Endothelial cell of umbilical vein (primary cell): ENCODE data around the gene ZNF626. TPM values are rescaled to one million over a fixed set of nuclear protein-coding genes. Genes with fewer than 3 reads are reported as not detected.
"Not testable (repeated sequence)": the region's sequence is repeated elsewhere in the genome, so short reads cannot be mapped to it uniquely, and the experiment has no call there.

ENCODE experiments used
- BruUV-seq: library from RNA; stranded (reverse); fragments of 400-500 nt; replicated peaks from 2 replicates; lab custom pipeline; 2021; lab: Mats Ljungman, UMichigan
- CTCF ChIA-PET: fragments of 300-600, 350-600 bp; sonication (Branson Sonifier 250); formaldehyde crosslinking; loops from one replicate; lab custom pipeline; 2021; ENCODE audit warnings: antibody characterized with exemption, inconsistent platforms; lab: Charles Lee
- POLR2A ChIA-PET: fragments of 300-600, 350-600 bp; sonication (Branson Sonifier 250); formaldehyde crosslinking; loops from one replicate; lab custom pipeline; 2021; ENCODE audit warnings: antibody characterized with exemption, inconsistent platforms; lab: Charles Lee
- DNase-seq: peaks from one replicate; pipeline ENCODE4 v3.0.0-alpha.2; 2011; ENCODE audit warnings: low read depth, low spot score
- FAIRE-seq: peaks from 2 replicates; lab custom pipeline; 2011; peaks lifted over from hg19 to GRCh38; lab: Jason Lieb, UNC
- H2AFZ ChIP-seq: 2 replicates; pipeline ENCODE4 v1.6.0; 2012; ENCODE audit warnings: low read depth, low read length, control low read depth, inconsistent platforms
- H3K27ac ChIP-seq: 2 replicates; pipeline ENCODE4 v1.5.1; 2011; ENCODE audit warnings: low read depth, mild to moderate bottlenecking, control low read depth, low read length, moderate library complexity; ENCODE audit not compliant: insufficient read depth
- H3K27me3 ChIP-seq, 2 experiments: 2 replicates each; pipeline versions ENCODE4 v1.6.0 to v1.6.1; 2011; ENCODE audit warnings: low read length in 2 of 2, mixed read lengths in 1 of 2; ENCODE audit not compliant: control insufficient read depth in 2 of 2, insufficient read depth in 2 of 2
- H3K36me3 ChIP-seq, 2 experiments: 2 replicates in 1 of 2; 3 replicates in 1 of 2; pipeline ENCODE4 v1.5.1; 2011; ENCODE audit warnings: low read length in 2 of 2, mild to moderate bottlenecking in 1 of 2, moderate library complexity in 1 of 2; ENCODE audit not compliant: control insufficient read depth in 2 of 2, insufficient read depth in 2 of 2; ENCODE audit errors: extremely low read depth in 1 of 2
- H3K4me1 ChIP-seq: 3 replicates; pipeline ENCODE4 v1.5.1; 2011; ENCODE audit warnings: mild to moderate bottlenecking, low read length; ENCODE audit not compliant: control insufficient read depth, insufficient read depth; ENCODE audit errors: extremely low read depth
- H3K4me2 ChIP-seq: 2 replicates; pipeline ENCODE4 v1.6.1; 2011; ENCODE audit warnings: low read length, control low read depth, mixed read lengths; ENCODE audit not compliant: insufficient read depth
- H3K4me3 ChIP-seq, 3 experiments: fragments of 200-600 bp in 1 of 3; sonication (generic), shearing (Covaris generic) in 1 of 3; replicated peaks in 1 of 3; 2 replicates each; pipeline ENCODE4 v1.5.1; 2011 to 2016; ENCODE audit warnings: control low read depth in 3 of 3, low read length in 3 of 3, mild to moderate bottlenecking in 2 of 3, inconsistent platforms in 1 of 3, low read depth in 1 of 3, moderate library complexity in 1 of 3; ENCODE audit not compliant: insufficient read depth in 1 of 3
- H3K79me2 ChIP-seq: 2 replicates; pipeline ENCODE4 v1.6.0; 2012; ENCODE audit warnings: low read length, inconsistent platforms; ENCODE audit not compliant: control insufficient read depth, insufficient read depth
- H3K9ac ChIP-seq: replicated peaks from 2 replicates; pipeline ENCODE3; 2011; ENCODE audit warnings: low read length, control low read depth; ENCODE audit not compliant: insufficient read depth; ENCODE audit errors: extremely low read depth
- H3K9me1 ChIP-seq: replicated peaks from 3 replicates; pipeline ENCODE4 v1.6.0; 2011; ENCODE audit warnings: mild to moderate bottlenecking, low read length; ENCODE audit not compliant: control insufficient read depth, insufficient read depth; ENCODE audit errors: extremely low read depth
- H3K9me3 ChIP-seq: replicated peaks from 2 replicates; pipeline ENCODE4 v1.5.1; 2012; ENCODE audit warnings: low read length, inconsistent platforms; ENCODE audit not compliant: control insufficient read depth, insufficient read depth
- H4K20me1 ChIP-seq: replicated peaks from 2 replicates; pipeline ENCODE3; 2011; ENCODE audit warnings: mild to moderate bottlenecking, low read length; ENCODE audit not compliant: control insufficient read depth, insufficient read depth; ENCODE audit errors: extremely low read depth
- EZH2 ChIP-seq: IDR thresholded peaks from 2 replicates; pipeline ENCODE4 v1.6.1; 2012; ENCODE audit warnings: borderline replicate concordance, low read depth, mild to moderate bottlenecking, moderate library complexity, low read length, inconsistent platforms; ENCODE audit not compliant: severe bottlenecking
- POLR2A ChIP-seq: IDR thresholded peaks from 2 replicates; pipeline ENCODE4 v1.6.1; 2012; ENCODE audit warnings: low read depth, mild to moderate bottlenecking, control low read depth, low read length
- POLR2AphosphoS5 ChIP-seq: IDR thresholded peaks from 2 replicates; pipeline ENCODE4 v1.6.1; 2012; ENCODE audit warnings: low read depth, mild to moderate bottlenecking, control low read depth, low read length, moderate library complexity; ENCODE audit not compliant: insufficient read depth
- dilution Hi-C: fragments of 300-500 bp; cut with MboI; formaldehyde crosslinking; loops from one replicate; pipeline ENCODE4 v1.15.0; 2019; ENCODE audit warnings: low sequenced_read_pairs; ENCODE audit not compliant: extremely low pct_ligation_motif_present
- intact Hi-C: fragments of 100-400 bp; cut with micrococcal nuclease; formaldehyde crosslinking; loops from one replicate; pipeline ENCODE4 v1.10.0; 2022
- polyA plus RNA-seq, 4 experiments: library from polyadenylated mRNA; depleted of rRNA in 3 of 4; stranded (reverse) in 3 of 4; unstranded in 1 of 4; fragments of >200 nt; gene quantifications; 2 replicates each; pipeline versions ENCODE4 v1.2.1 to v1.2.3, GENCODE V29; 2011 to 2012; ENCODE audit warnings: missing spikeins in 1 of 4
- total RNA-seq: library from RNA; stranded (reverse); gene quantifications from 2 replicates; pipeline ENCODE4 v1.2.3, GENCODE V29; 2021
- TF ChIP-seq, protein P1 (sequence below): IDR thresholded peaks from 2 replicates; pipeline ENCODE4 v1.6.1; 2011; ENCODE audit not compliant: insufficient read depth, insufficient read length
- TF ChIP-seq, protein P2 (sequence below), 2 donors: IDR thresholded peaks; 1 replicate in 1 of 2; 2 replicates in 1 of 2; pipeline ENCODE4 v1.5.1; 2011; ENCODE audit warnings: low read length in 2 of 2, mild to moderate bottlenecking in 2 of 2, moderate library complexity in 2 of 2, control low read depth in 1 of 2, inconsistent platforms in 1 of 2, low read depth in 1 of 2; ENCODE audit not compliant: insufficient read depth in 1 of 2; ENCODE audit errors: extremely low read depth in 1 of 2

The ZNF626 gene
- total and polyA plus RNA-seq, 2 donors (not counting 3 experiments of a cell fraction or from before 2014, with no cell fraction given), result 2.2 to 7.7 TPM

DNA sequence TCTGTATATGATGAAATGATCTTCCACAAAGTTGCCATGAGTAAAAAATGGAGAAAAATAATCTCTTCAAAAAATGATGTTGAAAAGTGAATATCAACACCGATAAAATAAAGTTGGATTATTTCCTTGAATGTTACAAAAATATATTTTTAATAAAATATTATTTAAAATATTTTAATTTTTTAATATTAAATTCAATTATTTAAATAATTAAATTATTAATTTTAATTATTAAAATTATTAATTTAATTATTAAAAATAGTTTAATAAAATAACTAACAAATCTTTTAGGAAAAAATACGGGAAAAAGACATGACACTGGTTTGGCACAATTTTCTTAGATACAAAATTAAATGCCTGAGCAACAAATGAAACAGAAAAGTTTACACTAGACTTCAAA, 21.3 kb downstream of the ZNF626 start:
- FAIRE-seq, result no peak
- dilution Hi-C loops, result no loop called here

GRCh38 chr19:20624560-20624959, 36.8 kb downstream of the ZNF626 start:
- BruUV-seq, H3K4me3 ChIP-seq, H3K27ac ChIP-seq, DNase-seq, H3K9ac ChIP-seq, H2AFZ ChIP-seq, H3K79me2 ChIP-seq, dilution Hi-C loops, H3K9me3 ChIP-seq, H3K36me3 ChIP-seq, H3K9me1 ChIP-seq, H4K20me1 ChIP-seq, H3K27me3 ChIP-seq, H3K4me2 ChIP-seq, POLR2A ChIA-PET, H3K4me1 ChIP-seq, CTCF ChIA-PET, intact Hi-C loops, FAIRE-seq: not testable (repeated sequence)

More for the DNA sequence above, 21.3 kb downstream of the ZNF626 start:
- Histone ChIP-seq H3K27ac (no peak overlapping the region), H3K4me1 (no peaks in the 10 kb centered on the region), H3K4me3 (no peak overlapping the region), H3K9ac (no peak overlapping the region), H3K27me3 (no peaks in the 10 kb centered on the region), H4K20me1 (no peaks in the 10 kb centered on the region), H3K79me2 (no peaks in the 10 kb centered on the region), H3K36me3 (no peaks in the 10 kb centered on the region), H2AFZ (no peak overlapping the region), H3K9me3 (peaks cover 2% of the 10 kb centered on the region), H3K4me2 (no peak overlapping the region), H3K9me1 (no peaks in the 10 kb centered on the region)
- CTCF ChIA-PET, result no interaction called here
- DNase-seq, result no peak
- POLR2A ChIA-PET, result no interaction called here
- TF ChIP-seq, protein P1, sequence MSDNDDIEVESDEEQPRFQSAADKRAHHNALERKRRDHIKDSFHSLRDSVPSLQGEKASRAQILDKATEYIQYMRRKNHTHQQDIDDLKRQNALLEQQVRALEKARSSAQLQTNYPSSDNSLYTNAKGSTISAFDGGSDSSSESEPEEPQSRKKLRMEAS, result no peak
- TF ChIP-seq POLR2A (no peak), POLR2AphosphoS5 (no peak), EZH2 (no peak)
- TF ChIP-seq, protein P2, sequence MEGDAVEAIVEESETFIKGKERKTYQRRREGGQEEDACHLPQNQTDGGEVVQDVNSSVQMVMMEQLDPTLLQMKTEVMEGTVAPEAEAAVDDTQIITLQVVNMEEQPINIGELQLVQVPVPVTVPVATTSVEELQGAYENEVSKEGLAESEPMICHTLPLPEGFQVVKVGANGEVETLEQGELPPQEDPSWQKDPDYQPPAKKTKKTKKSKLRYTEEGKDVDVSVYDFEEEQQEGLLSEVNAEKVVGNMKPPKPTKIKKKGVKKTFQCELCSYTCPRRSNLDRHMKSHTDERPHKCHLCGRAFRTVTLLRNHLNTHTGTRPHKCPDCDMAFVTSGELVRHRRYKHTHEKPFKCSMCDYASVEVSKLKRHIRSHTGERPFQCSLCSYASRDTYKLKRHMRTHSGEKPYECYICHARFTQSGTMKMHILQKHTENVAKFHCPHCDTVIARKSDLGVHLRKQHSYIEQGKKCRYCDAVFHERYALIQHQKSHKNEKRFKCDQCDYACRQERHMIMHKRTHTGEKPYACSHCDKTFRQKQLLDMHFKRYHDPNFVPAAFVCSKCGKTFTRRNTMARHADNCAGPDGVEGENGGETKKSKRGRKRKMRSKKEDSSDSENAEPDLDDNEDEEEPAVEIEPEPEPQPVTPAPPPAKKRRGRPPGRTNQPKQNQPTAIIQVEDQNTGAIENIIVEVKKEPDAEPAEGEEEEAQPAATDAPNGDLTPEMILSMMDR (IDR thresholded peaks at IDR 0.05; ENCODE audit: extremely low read depth in 1 of 2, insufficient read depth in 1 of 2, low read depth in 1 of 2, low read length in 2 of 2), result no peak
- BruUV-seq, result no TSS peak
- intact Hi-C loops, result no loop called here
